NCI-H1417 (cell line): ENCODE results near the gene ECM2.

Source experiments
- DNase-seq, 3 experiments: peaks; one replicate each; lab custom pipeline; 2025; lab: John Stamatoyannopoulos, UW

ECM2 gene

DNA sequence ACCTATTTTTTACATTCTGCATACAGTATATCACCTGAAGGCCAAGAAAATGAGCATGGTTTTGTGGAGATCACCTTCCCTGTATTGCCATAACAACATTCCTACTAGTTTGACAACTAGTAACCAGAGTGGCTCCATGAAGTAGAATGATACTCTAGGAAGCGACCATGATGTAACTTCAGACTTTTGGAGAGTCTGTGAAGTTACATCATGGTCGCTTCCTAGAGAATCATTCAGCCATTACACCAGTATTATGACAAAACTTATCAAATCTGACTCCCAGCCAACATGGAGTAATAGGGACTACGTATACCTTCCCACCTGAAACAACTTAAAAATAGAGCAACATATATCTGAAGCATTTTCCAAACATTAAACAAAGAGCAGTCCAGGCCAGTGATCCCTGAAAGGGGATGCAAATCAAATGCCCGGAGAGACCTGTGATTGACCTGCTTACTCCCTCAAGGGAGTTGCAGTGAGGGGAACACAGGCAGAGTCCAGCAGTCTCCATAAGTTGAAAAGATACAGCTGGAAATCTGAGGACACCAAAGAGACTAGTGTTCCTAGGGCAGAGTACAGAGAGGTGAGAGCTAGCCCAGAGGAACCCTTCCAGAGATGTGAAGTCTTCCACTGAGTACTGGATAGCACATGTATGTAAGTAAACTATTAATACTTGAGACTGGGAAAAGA lies 7.8 kb downstream of the ECM2 start:
- DNase-seq, result peak in 1 of 3 experiments; percentile 27

- no peak for DNase-seq
Measured at GRCh38 chr9:92527291-92527828, 8.4 kb downstream of the ECM2 start.

- DNase-seq, result no peak
Measured at GRCh38 chr9:92525306-92525705, 10.5 kb downstream of the ECM2 start.

GRCh38 chr9:92524881-92525280 lies 10.9 kb downstream of the ECM2 start:
- DNase-seq, result no peak

DNA sequence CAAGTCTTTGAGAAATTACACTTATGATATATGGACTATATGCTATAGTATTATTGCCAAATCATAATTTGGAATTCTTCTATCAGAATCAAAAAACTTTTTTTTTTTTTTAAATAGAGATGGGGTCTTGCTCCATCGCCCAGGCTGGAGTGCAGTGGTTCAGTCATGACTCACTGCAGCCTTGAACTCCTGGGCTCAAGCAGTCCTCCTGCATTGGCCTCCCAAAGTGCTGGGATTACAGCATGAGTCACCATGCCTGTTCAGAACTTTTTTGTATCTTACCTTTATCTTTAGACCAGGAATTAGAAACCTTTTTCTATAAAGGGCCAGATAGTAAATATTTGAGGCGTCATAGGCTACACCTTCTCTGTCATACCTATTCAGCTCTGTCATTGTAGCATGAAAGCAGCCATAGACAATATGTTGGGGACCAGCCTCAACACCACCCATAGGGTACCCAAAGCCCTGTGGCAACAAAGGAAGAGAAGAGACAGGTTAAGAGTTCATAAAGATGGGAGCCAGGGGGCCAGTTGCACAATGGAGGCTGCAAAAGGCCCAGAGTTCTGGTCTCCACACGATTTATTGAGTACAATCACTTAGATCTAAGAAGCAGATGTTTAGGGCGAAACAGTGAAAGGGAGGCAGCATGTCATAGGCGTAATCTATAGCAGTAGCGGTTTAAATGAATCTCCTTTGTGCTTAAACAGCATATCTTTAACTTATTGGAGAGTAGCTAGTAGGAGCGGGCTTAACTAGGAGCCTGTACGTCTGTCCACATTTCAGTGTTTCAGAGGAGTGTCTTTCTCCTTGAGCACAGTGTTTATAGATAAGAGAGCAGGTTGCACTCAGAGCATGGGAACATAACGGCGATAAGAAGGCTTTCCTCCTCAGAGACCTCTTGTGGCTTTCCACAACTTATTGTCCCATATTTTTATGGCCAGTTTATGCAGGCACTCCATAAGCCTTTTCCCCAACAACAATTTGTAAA lies 12.5 kb downstream of the ECM2 start:
- DNase-seq, result no peak

DNA sequence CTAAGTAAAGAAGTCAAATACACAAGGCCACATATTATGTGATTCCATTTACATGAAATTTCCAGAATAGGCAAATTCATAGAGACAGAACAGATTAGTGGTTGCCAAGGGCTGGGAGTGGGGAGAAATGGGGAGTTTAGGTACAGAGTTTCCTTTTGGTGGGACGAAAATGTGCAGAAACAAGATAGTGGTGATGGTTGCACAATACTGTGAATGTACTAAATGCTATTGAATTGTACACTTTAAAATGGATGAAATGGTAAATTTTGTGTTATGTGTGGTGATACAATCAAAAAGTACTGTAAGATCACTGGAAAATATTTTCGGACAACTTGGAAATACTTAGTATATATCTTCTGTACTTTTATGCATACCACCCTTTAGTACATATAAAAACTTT lies 15.0 kb downstream of the ECM2 start:
- DNase-seq, result no peak

- no peak for DNase-seq
Measured at GRCh38 chr9:92518199-92518598, 17.6 kb downstream of the ECM2 start.

GRCh38 chr9:92517046-92517445 lies 18.7 kb downstream of the ECM2 start:
- peak in 1 of 3 experiments; percentile 13 for DNase-seq

GRCh38 chr9:92516521-92516920 lies 19.3 kb downstream of the ECM2 start:
- no peak for DNase-seq

GRCh38 chr9:92514635-92515034 lies 21.2 kb downstream of the ECM2 start:
- no peak for DNase-seq

DNA sequence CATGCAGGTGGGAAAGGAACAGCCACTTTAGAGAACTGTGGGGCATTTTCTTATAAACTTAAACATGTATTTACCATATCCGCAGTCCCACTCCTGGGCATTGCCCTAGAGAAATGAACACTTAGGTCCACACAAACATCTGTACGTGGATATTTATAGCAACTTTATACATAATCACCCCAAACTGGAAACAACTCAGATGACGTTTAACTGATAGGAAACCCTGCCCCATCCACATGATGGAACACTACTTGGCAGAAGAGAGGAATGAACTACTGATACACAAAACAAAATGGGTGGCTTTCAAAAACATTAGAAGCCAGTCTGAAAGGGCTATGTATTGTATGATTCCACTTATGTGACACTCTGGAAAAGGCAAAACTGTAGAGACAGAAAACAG lies 22.4 kb downstream of the ECM2 start:
- no peak for DNase-seq

DNA sequence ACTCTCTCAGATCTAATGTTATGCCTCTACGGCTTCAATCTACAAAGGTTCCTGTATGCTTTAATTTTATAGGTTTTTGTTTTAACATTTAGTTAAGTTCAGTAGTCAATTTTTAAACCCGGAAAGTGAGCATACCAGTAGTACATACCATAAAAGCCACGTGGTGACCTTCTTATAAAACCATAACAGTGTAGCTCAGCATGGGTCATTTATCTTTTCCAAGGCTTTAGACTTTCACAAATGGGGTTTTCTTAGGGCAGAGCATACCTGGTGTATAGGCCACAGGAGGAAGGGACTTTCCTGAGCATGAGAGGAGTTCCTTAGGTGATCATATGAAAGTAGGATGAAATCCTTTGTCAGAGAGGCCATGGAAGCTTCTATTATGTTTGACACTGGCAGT lies 23.2 kb downstream of the ECM2 start:
- no peak for DNase-seq

GRCh38 chr9:92510747-92511146 lies 25.0 kb downstream of the ECM2 start:
- no peak for DNase-seq

- DNase-seq, result no peak
Measured at GRCh38 chr9:92509050-92509449, 26.7 kb downstream of the ECM2 start.

GRCh38 chr9:92508018-92508820 lies 27.6 kb downstream of the ECM2 start:
- DNase-seq, result no peak

DNA sequence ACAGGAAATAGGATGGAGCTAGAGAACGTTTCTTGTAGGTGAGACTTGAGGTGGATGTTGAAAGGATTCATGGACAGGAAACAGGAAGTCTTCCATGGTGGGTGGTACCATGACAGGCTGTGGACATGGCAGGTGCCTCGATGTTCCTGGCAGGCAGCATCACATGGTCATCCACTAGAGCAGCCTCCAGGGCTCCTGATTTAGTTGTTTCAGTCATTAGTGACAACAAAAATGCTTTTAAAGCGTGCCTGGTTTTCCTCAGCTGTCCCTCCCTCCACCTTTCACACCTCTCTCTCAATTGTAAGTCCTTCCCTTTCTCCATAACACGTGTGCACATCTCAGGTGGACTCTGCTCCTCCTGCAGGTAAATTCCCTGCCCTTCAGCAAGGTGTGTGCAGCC lies 28.3 kb downstream of the ECM2 start:
- DNase-seq, result no peak

DNA sequence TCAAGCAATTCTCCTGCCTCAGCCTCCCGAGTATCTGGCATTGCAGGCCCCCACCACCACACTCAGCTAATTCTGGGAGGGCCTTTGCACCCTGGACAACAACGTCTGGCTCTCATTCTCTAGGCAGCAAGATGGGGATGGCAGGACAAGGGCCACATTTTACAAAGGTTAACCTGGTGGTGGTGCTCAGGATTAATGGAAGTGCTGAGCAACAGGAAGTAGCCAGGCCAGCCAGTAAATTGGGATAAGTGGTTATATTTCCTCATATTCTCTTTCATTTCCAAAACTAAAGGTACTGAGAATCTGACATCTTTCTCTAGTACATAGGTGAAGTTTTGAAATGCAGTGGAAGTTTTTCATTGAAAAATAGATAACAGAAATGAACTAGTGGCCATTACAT lies 28.8 kb downstream of the ECM2 start:
- DNase-seq, result no peak

- no peak for DNase-seq
Measured at GRCh38 chr9:92506184-92506857, 29.5 kb downstream of the ECM2 start.

GRCh38 chr9:92504881-92505280 lies 30.9 kb downstream of the ECM2 start:
- no peak for DNase-seq

DNA sequence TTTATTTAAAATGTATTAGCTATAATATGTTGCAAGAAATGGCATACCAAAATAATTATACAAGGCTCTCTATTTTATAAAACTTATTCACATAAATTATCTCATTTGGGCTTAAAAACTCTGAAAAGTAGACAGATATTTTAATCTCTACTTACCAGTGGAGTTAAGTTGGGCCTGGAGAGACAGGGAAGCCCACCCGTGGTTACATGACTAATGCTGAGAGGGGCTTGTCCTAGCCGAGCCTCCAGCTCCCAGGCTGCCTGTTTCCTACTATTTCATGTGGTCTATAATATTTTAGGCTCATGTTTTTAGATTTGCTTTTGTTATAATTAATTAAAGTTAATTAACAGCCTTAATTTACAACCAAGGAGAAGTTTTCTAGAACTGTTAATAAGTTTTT lies 32.6 kb downstream of the ECM2 start:
- no peak for DNase-seq

- DNase-seq, result peak; percentile 1 to 15 (median 1)
Measured at GRCh38 chr9:92501671-92502393, 34.0 kb downstream of the ECM2 start.
